Epidermal melanocyte (primary cell): Measurements from ENCODE around the gene LRRTM4.
"Not testable (repeated sequence)": the region's sequence is repeated elsewhere in the genome, so short reads cannot be mapped to it uniquely, and the experiment has no call there.

Experiments used
- DNase-seq: peaks from one replicate; pipeline ENCODE4 v3.0.0; 2011; ENCODE audit warnings: low spot score; ENCODE audit not compliant: insufficient read length

Gene LRRTM4

DNA sequence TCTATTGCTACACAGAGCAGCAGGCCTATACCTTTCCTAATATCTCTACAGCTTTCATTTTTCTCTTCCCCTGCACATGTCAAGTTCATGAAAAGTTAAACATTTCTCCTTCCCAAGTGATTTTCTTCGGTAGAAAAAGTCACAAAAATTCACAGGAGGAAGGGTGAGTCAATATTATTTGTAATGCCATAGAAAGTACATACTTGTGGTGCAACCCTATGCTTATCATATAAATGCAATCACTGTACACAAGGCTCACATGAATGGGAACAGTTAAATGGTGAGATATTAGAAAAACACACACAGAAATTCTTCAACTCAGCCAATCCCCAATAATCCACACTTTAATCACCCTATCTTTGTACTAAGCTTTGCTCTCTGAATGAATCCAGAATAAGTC lies 651.6 kb downstream of the LRRTM4 start:
- DNase-seq, result no peak

DNA sequence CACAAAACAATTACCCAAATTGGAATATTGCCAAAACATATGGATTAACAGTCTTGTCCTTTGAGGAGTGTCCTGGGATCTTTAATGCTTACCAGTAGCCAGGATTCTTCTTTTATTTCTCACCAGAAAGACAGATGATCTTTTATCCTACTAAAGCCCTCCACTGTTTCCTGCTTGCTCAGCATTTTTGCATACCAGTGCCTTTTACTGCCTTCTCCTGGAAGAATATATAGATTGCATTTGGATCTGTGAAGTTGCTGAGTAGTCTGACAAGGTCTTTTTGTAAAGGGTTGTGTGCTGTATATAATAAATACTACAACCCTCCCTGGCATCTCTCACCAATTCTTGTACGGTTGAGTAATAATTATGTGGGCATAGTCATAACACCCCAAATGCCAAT lies 652.2 kb downstream of the LRRTM4 start:
- DNase-seq, result no peak

GRCh38 chr2:76867854-76868253 lies 654.3 kb downstream of the LRRTM4 start:
- no peak for DNase-seq

DNA sequence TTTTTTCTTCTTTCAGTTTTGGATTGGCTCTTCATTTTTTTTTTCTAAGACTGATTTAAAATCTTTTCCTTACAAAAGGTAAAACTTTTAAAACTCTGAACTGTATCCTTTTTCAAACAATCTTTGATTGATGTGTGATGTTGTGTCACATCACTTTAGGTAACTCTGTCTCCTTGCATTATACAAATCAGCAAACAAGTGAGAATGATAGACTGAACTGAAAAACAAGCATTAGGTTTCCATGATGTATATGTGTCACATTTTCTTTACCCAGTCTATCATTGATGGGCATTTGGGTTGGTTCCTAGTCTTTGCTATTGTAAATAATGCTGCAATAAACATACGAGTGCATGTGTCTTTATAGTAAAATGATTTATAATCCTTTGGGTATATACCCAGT lies 655.7 kb downstream of the LRRTM4 start:
- DNase-seq, result no peak

DNA sequence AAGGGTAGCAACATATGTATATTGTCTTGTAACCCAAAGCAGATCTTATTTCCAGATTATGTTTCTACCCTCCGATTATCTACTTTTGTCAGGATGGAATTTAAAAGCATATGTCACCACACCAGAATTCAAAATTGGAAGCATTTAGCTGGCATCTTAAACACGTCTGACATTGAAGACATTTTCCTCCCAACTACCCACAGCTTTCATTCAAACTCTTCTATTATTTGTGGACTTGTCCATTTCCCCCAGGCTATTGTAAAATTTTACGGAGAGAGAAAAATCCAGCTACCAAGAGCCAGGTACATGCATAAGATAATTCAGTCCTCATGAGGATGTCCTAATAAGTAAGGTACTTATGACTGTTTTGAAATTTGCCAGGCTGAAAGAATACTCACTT lies 659.3 kb downstream of the LRRTM4 start:
- DNase-seq, result no peak

DNA sequence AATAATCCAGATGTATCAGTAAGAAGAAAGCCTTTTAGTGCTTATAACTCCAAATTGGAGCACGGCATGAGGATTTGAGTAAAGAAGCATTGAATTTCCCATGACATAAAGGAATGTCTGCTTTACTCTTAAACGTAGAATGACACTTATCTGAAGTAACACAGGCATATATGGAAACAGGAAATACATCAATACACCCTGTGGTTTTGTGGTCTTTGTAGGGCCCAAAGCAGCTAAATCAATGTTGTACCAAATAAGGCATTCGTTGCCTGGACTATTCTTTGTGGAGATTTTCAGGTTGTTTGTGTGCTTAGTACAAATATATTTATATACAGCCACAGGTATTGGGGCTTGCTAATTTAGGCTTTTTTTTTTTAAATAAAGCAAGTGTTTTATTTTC lies 660.5 kb downstream of the LRRTM4 start:
- DNase-seq, result no peak

- no peak for DNase-seq
Observed at GRCh38 chr2:76851000-76851399, 671.2 kb downstream of the LRRTM4 start.

GRCh38 chr2:76849086-76849485 lies 673.1 kb downstream of the LRRTM4 start:
- no peak for DNase-seq

GRCh38 chr2:76839826-76840225 lies 682.4 kb downstream of the LRRTM4 start:
- no peak for DNase-seq

- no peak for DNase-seq
Observed at GRCh38 chr2:76829374-76830234, 692.6 kb downstream of the LRRTM4 start.

- no peak for DNase-seq
Observed at GRCh38 chr2:76826691-76827090, 695.5 kb downstream of the LRRTM4 start.

DNA sequence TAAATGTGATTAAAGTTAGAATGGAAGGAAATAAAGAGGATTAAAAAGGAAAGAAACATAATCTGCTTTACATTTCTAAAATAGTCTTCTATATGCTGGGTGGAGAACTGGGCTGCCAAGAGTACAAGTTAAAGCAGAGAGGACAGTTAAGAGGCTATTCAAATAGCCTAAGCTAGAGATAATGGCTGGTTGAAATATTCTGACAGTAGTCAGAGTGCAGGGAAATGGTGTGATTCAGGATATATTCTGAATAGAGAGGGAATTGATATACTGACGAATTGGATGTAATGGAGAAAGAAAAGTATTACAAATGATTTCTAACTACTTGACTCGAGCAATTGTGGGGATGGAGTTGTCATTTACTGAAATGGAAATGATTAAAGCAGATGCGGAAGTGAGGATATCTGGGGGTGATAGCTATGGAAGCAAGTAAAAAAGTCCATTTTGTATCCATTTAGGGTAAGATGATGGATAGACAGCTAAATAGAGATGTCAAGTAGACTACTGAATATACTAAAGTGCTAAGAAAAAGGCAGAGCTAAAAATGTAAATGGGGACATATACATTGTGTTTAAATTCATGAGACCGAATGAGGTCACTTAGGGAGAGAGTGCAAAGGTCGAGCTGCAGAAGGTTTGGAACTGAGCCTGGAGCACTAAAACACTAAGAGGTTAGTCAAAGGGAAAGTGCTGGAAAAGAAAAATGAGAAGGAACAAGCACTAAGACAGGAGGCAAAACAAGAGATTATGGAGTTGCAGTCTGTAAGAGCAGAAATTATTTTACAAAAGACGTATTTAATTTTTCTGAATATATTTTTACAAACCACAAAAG lies 696.8 kb downstream of the LRRTM4 start:
- no peak for DNase-seq

- DNase-seq, result no peak
Observed at GRCh38 chr2:76821731-76822130, 700.4 kb downstream of the LRRTM4 start.

DNA sequence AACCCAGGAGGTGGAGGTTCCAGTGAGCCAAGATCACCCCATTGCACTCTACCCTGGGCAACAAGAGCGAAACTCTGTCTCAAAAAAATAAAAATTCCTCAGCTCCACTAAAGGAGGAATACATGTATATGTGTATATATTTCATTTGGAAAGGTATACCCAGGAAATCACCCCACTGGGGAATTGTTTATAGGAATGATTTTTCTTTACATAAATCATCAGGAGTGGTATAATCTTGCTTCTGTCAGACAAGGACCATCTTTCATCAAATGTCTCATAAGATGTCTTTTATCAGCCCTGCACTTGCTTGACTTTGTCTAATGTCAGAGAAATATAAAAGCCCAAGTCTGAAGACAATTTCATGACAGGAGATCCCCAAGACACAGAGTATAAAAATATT lies 709.1 kb downstream of the LRRTM4 start:
- DNase-seq, result no peak

DNA sequence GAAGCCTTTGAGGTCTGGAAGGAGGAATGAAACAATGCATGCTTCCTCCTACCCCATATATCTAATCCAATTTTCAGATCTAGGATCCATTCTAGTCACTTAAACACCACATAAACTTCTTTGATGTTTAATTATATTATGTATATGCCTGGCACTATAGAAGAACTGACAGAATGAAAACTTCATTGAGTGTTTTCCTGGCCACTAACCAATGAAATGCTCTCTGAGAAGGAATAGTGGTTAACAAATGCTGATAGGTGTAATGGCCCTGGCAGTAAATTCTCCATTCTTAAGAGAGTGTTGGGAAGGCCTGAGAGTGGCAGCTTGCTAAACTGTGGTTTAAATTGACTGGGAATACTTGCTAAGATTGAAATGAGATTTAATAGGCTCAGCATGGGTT lies 710.0 kb downstream of the LRRTM4 start:
- DNase-seq, result no peak

- no peak for DNase-seq
Observed at GRCh38 chr2:76809136-76809535, 713.0 kb downstream of the LRRTM4 start.

GRCh38 chr2:76808732-76809131 lies 713.4 kb downstream of the LRRTM4 start:
- no peak for DNase-seq

- no peak for DNase-seq
Observed at GRCh38 chr2:76793647-76794334, 728.4 kb downstream of the LRRTM4 start.

- not testable (repeated sequence) for DNase-seq
Observed at GRCh38 chr2:76781313-76781712, 740.9 kb downstream of the LRRTM4 start.

- no peak for DNase-seq
Observed at GRCh38 chr2:76763276-76763675, 758.9 kb downstream of the LRRTM4 start.

- no peak for DNase-seq
Observed at GRCh38 chr2:76760367-76760704, 761.8 kb downstream of the LRRTM4 start.
